HEK293 (cell line): ENCODE data around the gene ITGB3.

Source experiments
- CTCF ChIP-seq: fragments of 450-650 bp; formaldehyde crosslinking; IDR thresholded peaks from 2 replicates; pipeline ENCODE4 v1.5.1; 2016; ENCODE audit warnings: missing biosample characterization, missing genetic modification characterization
- GLI2 ChIP-seq: fragments of 450-650 bp; formaldehyde crosslinking; IDR thresholded peaks from 2 replicates; pipeline ENCODE4; 2017; ENCODE audit warnings: missing biosample characterization, missing genetic modification characterization, low read depth, borderline replicate concordance
- PRDM4 ChIP-seq: fragments of 450-650 bp; formaldehyde crosslinking; IDR thresholded peaks from 2 replicates; pipeline ENCODE4 v1.5.1; 2017; ENCODE audit warnings: missing biosample characterization, missing genetic modification characterization
- ZNF112 ChIP-seq: fragments of 450-650 bp; formaldehyde crosslinking; IDR thresholded peaks from 2 replicates; pipeline ENCODE4 v1.5.0; 2017; ENCODE audit warnings: missing biosample characterization, missing genetic modification characterization
- ZNF350 ChIP-seq: fragments of 450-650 bp; formaldehyde crosslinking; IDR thresholded peaks from 2 replicates; pipeline ENCODE4 v1.5.0; 2017; ENCODE audit warnings: missing biosample characterization, mild to moderate bottlenecking, missing genetic modification characterization
- ZNF391 ChIP-seq: fragments of 450-650 bp; formaldehyde crosslinking; IDR thresholded peaks from 2 replicates; pipeline ENCODE4 v1.5.1; 2016; ENCODE audit warnings: low read depth, missing biosample characterization, missing genetic modification characterization, borderline replicate concordance
- ZNF549 ChIP-seq: fragments of 450-650 bp; IDR thresholded peaks from 2 replicates; pipeline ENCODE4 v1.5.1; 2018; ENCODE audit warnings: missing biosample characterization, missing genetic modification characterization, mild to moderate bottlenecking, inconsistent platforms, moderate library complexity
- ZNF623 ChIP-seq: fragments of 450-650 bp; formaldehyde crosslinking; IDR thresholded peaks from 2 replicates; pipeline ENCODE4 v1.5.1; 2016; ENCODE audit warnings: missing biosample characterization, missing genetic modification characterization

GRCh38 chr17:47292206-47292605 lies 38.6 kb downstream of the ITGB3 start:
- no peak for TF ChIP-seq GLI2 (tag by site-specific recombination)
- TF ChIP-seq CTCF (tag by site-specific recombination) = no peak
- TF ChIP-seq ZNF350 (tag by site-specific recombination) = no peak
- no peak for TF ChIP-seq ZNF623 (tag by site-specific recombination)
- no peak for TF ChIP-seq ZNF112 (tag by site-specific recombination)
- no peak for TF ChIP-seq ZNF549
- TF ChIP-seq PRDM4 (tag by site-specific recombination) = no peak
- no peak for TF ChIP-seq ZNF391 (tag by site-specific recombination)
